Measurements from ENCODE around the gene WASF3.

WASF3 gene

DNA sequence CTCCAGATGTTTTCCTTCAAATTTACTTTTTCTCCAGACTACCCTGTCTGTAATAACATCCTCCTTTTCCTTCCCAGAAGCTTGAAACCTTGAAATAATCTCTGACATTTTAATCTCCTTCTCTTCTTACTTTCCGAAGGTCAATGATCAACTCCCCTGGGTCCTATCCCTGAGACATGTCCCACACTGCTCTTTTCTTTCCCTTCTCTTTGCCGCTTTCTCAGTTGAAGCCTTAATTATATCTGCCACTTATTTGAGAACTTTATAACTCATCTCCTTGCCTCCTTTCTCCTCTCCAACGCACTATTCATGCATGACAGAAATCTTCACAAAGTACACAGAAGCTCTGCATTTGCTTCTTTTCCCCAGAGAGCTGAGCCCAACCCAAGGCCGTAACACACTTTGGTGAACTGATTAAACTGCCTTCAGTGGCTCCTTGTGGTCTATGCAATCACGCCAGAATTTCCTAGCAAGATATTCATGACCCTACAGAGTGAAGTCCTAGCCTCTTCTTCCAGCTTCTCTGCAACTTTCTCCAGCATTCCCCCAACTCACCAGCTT is 9.2 kb upstream of the WASF3 start:
- no peak for DNase-seq

DNA sequence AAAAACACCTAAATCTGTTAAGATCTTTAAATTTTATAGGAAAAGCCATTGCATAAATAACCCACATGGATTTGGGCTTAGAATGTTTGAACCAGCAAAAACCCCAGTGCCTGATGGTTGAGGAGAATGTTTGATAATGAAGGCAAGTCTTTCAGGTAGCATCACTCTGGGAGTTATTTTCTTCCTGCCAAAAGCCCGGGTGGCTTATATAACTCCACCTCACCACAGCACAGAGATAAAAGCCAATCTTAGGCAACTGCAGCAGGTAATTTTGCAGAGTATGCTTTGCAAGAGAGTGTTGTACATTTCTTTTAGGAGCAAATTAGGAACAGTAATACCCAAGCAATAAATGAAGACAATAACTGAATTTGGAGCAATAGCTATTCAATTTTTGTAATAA is 7.8 kb upstream of the WASF3 start:
- DNase-seq, result no peak

- DNase-seq, result no peak
Observed at GRCh38 chr13:26551255-26551860, 6.1 kb upstream of the WASF3 start.

- no peak for DNase-seq
Observed at GRCh38 chr13:26555413-26555812, 2.1 kb upstream of the WASF3 start.

DNA sequence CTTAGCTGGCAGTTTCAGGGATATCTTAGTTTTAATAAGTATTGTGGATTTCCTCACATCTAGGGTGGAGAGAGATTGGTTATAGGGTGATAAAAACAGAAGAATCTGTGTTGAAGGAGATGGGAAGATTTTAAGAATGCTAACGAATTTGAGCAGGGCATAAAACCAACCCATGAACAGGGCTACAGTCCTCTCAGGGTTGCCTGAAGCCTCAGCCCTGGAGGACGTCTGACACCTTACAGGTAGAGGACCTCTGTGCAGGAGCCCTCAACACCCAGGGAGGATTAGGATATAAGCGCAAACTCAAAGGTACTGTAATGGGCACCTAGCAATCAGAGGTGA is 461 bp upstream of the WASF3 start:
- DNase-seq, result no peak

DNA sequence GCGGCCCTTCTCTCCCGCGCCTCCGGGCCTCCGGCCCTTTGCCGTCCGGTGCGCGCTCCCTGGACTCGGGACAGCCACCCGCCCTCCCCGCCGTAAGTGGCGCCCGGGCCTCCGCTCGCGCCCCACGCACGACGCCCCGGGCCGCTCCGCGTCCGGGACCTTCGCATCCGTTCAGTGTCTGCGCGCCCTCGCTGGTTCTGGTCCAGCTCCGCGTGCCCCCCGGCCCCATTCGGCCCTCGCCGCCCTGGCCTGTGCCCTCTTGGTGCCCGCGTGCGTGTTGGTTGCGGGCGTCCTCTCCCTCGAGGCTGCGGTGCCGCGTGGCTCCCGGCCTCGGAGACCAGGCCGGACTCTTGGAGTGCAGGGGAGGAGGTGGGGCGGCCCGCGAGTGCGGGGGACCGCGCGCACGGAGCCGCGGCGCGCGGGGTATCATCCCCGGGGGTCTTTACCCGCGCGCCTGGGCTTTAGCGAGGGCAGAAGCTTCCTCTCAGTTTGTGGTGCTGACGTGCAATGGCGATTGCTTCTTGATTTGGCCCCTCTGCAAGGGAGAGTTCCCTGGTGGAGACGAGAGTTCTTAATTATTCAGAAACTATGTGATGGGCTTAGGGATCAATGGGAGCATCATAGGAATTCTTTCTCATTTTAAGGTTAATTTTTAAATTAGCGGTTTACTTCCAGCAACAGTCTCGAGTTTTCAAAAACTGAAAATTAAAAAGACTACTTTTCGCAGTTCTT is 757 bp downstream of the WASF3 start:
- no peak for DNase-seq

DNA sequence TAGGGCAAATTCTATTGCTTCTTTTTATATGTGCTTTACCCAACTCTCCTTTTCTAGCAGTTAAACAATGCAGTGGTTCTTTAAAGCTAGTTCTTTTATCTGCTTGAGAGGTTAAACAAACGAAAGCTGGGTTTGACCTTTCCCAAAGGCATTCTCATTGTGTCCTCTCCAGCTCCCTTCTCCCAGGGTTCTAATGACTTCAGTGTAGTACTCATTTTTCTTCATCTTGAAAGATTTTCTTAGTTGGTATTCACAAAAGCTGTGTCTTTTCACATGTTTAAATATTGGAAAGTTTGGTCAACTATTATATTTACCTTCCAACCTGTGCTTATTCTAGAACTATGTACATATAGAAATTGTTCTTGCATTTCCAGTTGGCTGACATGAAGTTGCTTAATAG is 1.5 kb downstream of the WASF3 start:
- no peak for DNase-seq

DNA sequence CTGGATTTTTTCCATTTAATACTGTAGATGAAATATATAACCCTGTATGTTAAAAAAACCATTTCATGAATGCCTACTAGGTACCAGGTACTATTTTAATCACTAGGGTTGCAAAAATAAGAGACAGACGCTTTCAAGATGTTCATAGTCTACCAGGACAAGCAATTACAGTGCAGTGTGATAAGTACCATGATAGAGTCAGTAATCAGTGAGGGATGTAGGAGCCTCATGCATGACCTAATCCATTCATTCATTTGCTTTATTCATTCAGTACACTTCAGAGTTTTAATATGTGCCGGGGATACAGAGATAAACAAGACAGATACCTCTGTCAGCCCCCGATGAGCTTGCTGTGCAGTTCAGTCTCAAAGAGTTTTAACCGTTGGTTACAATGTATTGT is 3.0 kb downstream of the WASF3 start:
- DNase-seq, result no peak

- no peak for DNase-seq
Observed at GRCh38 chr13:26561067-26561466, 3.6 kb downstream of the WASF3 start.

GRCh38 chr13:26561651-26562511 is 4.4 kb downstream of the WASF3 start:
- DNase-seq, result no peak

GRCh38 chr13:26562512-26562890 is 5.0 kb downstream of the WASF3 start:
- no peak for DNase-seq

DNA sequence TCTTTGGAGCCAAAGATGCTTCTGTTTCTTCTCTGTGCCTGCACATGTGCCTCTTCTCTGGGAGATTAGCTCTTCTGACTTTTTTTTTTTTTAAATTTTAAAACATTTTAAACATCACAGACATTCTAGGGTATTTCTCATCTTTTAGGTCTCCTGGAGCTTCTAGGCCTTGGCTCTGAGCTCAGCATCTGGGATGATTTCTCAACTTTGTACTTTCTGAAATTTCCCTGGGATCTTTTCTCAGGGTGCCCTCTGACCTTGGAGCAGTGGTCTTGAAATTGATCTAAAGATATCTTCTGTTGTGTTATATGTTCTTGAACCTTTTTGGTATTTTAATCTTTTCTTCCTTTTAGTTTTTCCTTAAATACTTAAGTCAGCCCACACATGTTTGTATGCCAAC is 6.2 kb downstream of the WASF3 start:
- no peak for DNase-seq

- no peak for DNase-seq
Observed at GRCh38 chr13:26568132-26568815, 10.8 kb downstream of the WASF3 start.

DNA sequence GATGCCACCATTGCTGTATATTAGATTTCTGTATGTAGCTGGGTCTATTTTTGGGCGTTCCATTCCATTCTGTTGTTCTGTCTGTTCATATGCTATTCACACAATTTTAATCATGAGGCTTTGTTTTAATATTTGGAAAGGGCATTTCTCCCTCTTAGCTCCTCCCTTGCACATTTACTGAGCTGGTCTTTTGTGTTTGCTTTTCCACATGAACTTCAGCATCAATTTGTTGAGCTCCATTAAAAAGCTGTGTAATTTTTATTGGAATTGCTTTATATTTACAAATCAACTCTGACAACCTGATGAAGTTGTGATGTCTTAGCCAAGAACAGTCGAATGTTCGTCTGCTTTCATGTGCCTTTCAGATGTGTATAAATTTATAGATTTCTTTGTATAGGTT is 14.0 kb downstream of the WASF3 start:
- no peak for DNase-seq

DNA sequence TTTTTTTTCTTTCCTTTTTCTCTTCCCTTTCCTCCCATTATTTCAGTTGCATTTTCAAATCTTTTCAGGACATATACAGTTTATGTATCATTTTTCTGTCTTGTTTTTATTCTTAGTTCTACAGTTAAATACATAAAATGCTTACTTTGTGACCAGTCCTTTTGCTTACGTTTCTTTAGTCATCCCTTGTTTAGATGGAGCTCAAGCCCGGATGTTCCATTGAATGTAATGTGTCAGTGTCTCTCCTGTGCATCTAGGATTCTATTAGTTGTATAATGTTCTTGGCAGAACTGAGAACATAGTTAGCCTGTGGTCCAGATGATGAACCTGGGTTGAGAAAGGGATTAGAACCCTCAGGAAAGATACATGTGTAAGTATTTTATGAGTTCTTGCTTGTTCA is 17.8 kb downstream of the WASF3 start:
- no peak for DNase-seq

- no peak for DNase-seq
Observed at GRCh38 chr13:26579580-26579979, 22.1 kb downstream of the WASF3 start.

DNA sequence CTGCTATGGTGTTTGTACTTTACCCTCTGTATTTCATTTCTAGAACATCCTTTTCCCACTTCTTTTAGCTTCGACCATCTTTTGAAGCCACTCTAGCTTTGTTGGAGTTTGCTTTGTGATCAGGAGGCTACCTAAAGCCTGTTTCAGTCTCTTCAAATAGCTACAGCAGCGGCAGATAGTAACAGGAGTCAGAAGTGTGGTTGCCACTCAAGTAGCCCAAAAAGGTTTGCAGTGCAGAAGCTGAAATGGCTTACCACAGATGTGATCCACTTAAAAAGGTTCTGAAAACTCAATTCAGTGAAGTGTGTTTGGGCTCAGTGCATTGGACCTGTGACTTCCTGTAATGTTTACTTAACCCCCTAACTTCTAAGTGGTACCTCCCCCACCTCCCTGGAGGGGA is 26.2 kb downstream of the WASF3 start:
- no peak for DNase-seq

DNA sequence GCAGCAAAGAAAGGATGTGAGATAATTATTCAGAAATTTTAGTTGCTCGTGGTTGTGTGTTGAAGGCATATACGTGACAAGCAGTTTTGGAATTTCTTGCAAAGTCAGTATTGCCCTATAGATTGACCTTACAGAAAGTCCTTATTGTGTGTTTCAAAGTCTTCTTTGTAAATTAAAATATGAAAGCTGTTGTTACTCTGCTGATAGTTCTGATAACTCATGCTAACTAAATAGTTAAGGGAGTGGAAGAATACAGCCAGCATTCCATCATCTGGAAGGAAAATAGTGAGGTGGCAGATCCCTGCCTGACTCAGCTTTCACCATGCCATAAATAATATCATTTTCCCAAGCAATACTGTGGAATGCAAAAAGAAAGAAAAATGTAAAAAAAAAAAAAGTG is 27.2 kb downstream of the WASF3 start:
- DNase-seq, result no peak

DNA sequence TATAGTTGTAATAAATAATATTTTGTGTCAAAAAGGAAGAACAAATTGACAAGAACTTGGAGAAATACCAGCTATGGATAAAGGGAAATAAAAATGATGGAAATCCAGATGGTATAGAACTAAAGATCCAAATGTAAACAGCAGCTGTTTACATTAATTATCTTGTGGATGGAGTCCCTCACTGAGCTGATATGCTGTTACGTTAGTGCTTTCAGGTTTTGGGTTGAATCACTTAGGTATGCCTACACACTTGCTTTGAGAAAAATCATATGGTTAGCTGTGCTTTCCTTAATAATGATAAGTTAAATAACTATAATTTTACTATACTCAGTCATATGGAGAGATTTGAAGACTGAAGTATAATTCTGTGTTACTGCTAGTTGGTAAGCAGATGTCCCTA is 27.7 kb downstream of the WASF3 start:
- no peak for DNase-seq

- no peak for DNase-seq
Observed at GRCh38 chr13:26587251-26587650, 29.8 kb downstream of the WASF3 start.

DNA sequence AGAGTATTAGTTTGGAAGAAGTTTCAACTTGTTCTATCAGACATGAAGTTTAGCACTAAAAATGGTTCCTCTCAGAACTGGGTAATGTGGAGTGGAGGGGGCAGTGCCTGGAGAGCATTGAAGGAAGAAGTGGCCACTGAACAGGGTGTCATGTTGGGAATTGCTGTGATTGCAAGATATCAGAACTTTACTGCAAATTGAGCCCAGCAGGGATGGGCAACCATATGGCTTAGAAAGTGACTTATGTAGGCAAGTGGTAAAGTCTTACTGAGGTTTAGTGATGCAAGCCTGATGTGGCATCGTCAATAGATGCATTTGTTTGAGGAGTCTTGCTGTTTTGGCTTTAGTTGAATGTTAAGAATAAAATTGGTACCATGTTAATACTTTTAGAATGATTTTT is 31.7 kb downstream of the WASF3 start:
- no peak for DNase-seq

- DNase-seq, result no peak
Observed at GRCh38 chr13:26589754-26590153, 32.3 kb downstream of the WASF3 start.

- no peak for DNase-seq
Observed at GRCh38 chr13:26590379-26590778, 32.9 kb downstream of the WASF3 start.
